Loucy (cell line): ENCODE measurements around the gene DCTN2.

Experiments
- CTCF ChIP-seq: fragments of 200-600 bp; sonication (generic); conservative IDR thresholded peaks from 2 replicates; pipeline ENCODE4 v1.5.1; 2014; ENCODE audit warnings: mild to moderate bottlenecking, antibody characterized with exemption, low read length
- EZH2phosphoT487 ChIP-seq: fragments of 200-600 bp; IDR thresholded peaks from 2 replicates; pipeline ENCODE4 v1.6.1; 2018; ENCODE audit warnings: antibody characterized with exemption, mild to moderate bottlenecking, moderate library complexity, borderline replicate concordance

GRCh38 chr12:57541001-57541400 is 6.0 kb downstream of the DCTN2 start:
- no peak for TF ChIP-seq CTCF
- no peak for TF ChIP-seq EZH2phosphoT487
